MCF 10A (cell line): ENCODE results near the gene ANK2. TPM values are rescaled to one million over a fixed set of nuclear protein-coding genes. Genes with fewer than 3 reads are reported as not detected.

Experiments
- BruUV-seq: library from RNA; stranded (reverse); fragments of 400-500 nt; replicated peaks from 2 replicates; lab custom pipeline; 2021; lab: Mats Ljungman, UMichigan
- CTCF ChIA-PET: fragments of 300-600 bp; sonication (Branson Sonifier 250); formaldehyde crosslinking; extraction: SDS; loops from one replicate; lab custom pipeline; 2021; ENCODE audit warnings: antibody characterized with exemption, inconsistent platforms; lab: Yijun Ruan, JAX
- POLR2A ChIA-PET: fragments of 300-600, 350-650 bp; sonication (Branson Sonifier 250); formaldehyde crosslinking; extraction: SDS; loops from one replicate; lab custom pipeline; 2020; ENCODE audit warnings: antibody characterized with exemption, inconsistent platforms; lab: Yijun Ruan, JAX
- DNase-seq: peaks from one replicate; pipeline ENCODE4 v3.0.0-alpha.2; 2018; ENCODE audit not compliant: unreplicated experiment
- H3K27ac Mint-ChIP-seq: one replicate; pipeline ENCODE4 v1.8.0; 2022; ENCODE audit warnings: mild to moderate bottlenecking, low read depth, mixed read lengths; ENCODE audit not compliant: unreplicated experiment
- H3K27me3 Mint-ChIP-seq: one replicate; pipeline ENCODE4 v1.8.0; 2022; ENCODE audit warnings: mixed read lengths; ENCODE audit not compliant: insufficient read depth, unreplicated experiment
- H3K36me3 Mint-ChIP-seq: one replicate; pipeline ENCODE4 v1.8.0; 2022; ENCODE audit warnings: mild to moderate bottlenecking, moderate library complexity, mixed read lengths; ENCODE audit not compliant: insufficient read depth, unreplicated experiment
- H3K4me1 Mint-ChIP-seq: one replicate; pipeline ENCODE4 v1.8.0; 2022; ENCODE audit warnings: mixed read lengths; ENCODE audit not compliant: insufficient read depth, unreplicated experiment
- H3K4me3 Mint-ChIP-seq: one replicate; pipeline ENCODE4 v1.8.0; 2022; ENCODE audit warnings: mild to moderate bottlenecking, moderate library complexity, mixed read lengths; ENCODE audit not compliant: unreplicated experiment
- H3K9me3 Mint-ChIP-seq: one replicate; pipeline ENCODE4 v1.8.0; 2022; ENCODE audit warnings: mixed read lengths; ENCODE audit not compliant: unreplicated experiment
- intact Hi-C: fragments of 100-400 bp; cut with micrococcal nuclease; formaldehyde crosslinking; loops from 2 replicates; pipeline ENCODE4 v1.14.1; 2022
- total RNA-seq: library from RNA; stranded (reverse); gene quantifications from 2 replicates; pipeline ENCODE4 v1.2.3, GENCODE V29; 2022
- TF ChIP-seq, protein P1 (sequence below): fragments of 200-600 bp; IDR thresholded peaks from one replicate; pipeline ENCODE4 v1.8.0; 2022; ENCODE audit warnings: antibody characterized with exemption, mild to moderate bottlenecking; ENCODE audit not compliant: unreplicated experiment

ANK2 gene
- total RNA-seq, 1 experiment from 2014 or later = 37.4 TPM

DNA sequence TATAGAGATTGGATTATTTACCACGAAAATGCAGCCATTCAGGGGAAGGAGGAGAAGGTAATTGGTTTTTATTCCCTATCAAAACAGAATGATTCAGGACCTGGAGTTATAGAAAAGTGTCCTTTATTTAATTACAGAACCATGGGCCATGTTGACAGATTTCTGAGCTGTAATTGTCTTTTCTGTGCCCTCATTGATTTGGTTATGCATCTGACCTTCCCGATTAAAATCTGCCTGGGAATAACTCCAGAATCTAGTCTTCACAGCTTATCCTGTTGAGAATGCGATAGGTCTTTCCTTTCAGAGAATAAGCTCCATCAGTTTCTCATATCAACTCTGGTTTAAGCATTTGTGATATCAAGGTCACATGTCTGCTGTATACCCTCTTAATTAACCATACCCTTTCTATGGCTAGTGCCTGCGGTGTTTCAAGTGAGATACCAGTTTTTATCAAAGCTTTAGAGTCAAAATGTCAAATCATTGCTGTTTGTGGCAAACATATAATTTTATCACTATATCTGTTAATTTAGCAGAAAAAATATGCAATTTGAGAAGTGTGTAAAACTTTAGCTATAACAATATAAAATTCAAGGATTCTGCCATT, 37.2 kb upstream of the ANK2 start:
- H3K4me3 Mint-ChIP-seq = no peak overlapping the region
- no peak for DNase-seq
- H3K9me3 Mint-ChIP-seq = no peaks in the 10 kb centered on the region
- CTCF ChIA-PET = interaction anchor here (0.6 to 1.0 kb wide), 2 partner anchors 60 to 412 kb away, joined by 3 read pairs; no protein-coding TSS in a partner anchor
- no TSS peak for BruUV-seq
- intact Hi-C loops = no loop called here
- no peaks in the 10 kb centered on the region for H3K36me3 Mint-ChIP-seq
- no peaks in the 10 kb centered on the region for H3K4me1 Mint-ChIP-seq
- no peaks in the 10 kb centered on the region for H3K27me3 Mint-ChIP-seq
- TF ChIP-seq, protein P1, sequence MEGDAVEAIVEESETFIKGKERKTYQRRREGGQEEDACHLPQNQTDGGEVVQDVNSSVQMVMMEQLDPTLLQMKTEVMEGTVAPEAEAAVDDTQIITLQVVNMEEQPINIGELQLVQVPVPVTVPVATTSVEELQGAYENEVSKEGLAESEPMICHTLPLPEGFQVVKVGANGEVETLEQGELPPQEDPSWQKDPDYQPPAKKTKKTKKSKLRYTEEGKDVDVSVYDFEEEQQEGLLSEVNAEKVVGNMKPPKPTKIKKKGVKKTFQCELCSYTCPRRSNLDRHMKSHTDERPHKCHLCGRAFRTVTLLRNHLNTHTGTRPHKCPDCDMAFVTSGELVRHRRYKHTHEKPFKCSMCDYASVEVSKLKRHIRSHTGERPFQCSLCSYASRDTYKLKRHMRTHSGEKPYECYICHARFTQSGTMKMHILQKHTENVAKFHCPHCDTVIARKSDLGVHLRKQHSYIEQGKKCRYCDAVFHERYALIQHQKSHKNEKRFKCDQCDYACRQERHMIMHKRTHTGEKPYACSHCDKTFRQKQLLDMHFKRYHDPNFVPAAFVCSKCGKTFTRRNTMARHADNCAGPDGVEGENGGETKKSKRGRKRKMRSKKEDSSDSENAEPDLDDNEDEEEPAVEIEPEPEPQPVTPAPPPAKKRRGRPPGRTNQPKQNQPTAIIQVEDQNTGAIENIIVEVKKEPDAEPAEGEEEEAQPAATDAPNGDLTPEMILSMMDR = no peak
- POLR2A ChIA-PET = interaction anchor here (0.7 kb wide), 1 partner anchor 152 kb away, joined by 3 read pairs; no protein-coding TSS in a partner anchor
- H3K27ac Mint-ChIP-seq = no peak overlapping the region

DNA sequence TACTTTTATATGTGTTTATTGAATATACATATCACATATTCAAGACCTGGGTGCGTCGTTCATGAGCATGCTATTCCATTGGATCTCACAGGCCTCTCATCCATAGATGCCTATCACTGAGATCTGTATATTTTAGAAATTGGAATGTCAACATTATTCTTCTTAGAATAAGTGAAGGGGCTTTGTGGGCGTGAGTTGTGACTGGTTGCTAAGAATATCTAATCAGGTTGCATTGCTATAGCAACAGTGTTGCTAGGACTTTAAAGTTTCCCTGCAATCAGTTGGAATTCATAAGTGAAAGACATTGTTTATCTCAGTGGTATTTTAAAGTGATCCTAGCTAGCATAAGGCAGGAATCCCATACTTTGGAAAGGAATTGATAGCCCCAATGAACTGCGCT, 36.7 kb upstream of the ANK2 start:
- TF ChIP-seq, protein P1 = no peak
- Mint-ChIP-seq H3K4me1 (no peaks in the 10 kb centered on the region), H3K27ac (no peak overlapping the region), H3K27me3 (no peaks in the 10 kb centered on the region), H3K9me3 (no peaks in the 10 kb centered on the region), H3K4me3 (no peak overlapping the region), H3K36me3 (no peaks in the 10 kb centered on the region)
- intact Hi-C loops = no loop called here
- no TSS peak for BruUV-seq
- DNase-seq = no peak
- ChIA-PET CTCF (interaction anchor here (0.6 to 1.0 kb wide), 2 partner anchors 61 to 413 kb away, joined by 3 read pairs; no protein-coding TSS in a partner anchor), POLR2A (interaction anchor here (0.6 to 0.7 kb wide), 2 partner anchors 26 to 152 kb away, joined by 3 read pairs; no protein-coding TSS in a partner anchor)

DNA sequence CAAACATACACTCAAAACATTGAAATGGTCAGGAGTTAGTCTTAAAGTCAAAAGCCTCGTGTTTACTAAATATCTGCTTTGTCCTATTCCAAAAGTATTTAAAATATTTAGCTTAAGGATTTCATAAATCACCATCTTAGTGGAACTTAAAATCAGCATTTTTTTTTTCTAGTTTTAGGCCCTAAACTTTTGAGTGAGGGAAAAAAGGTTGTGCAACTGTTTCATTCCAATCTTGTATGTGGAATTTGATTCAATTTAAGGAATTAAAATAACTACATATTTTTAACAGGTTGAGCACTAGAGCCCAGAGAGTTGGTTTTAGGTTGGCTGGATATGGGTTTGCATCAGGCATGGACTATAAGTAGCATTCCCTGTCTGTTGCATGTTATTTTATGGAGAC, 35.7 kb upstream of the ANK2 start:
- Mint-ChIP-seq H3K36me3 (no peaks in the 10 kb centered on the region), H3K4me3 (no peak overlapping the region), H3K9me3 (no peaks in the 10 kb centered on the region), H3K27me3 (no peaks in the 10 kb centered on the region), H3K4me1 (no peaks in the 10 kb centered on the region), H3K27ac (no peak overlapping the region)
- ChIA-PET POLR2A (interaction anchor here (0.7 kb wide), 1 partner anchor 10 kb away, joined by 3 read pairs; no protein-coding TSS in a partner anchor), CTCF (interaction anchor here (0.7 to 1.3 kb wide), 2 partner anchors 81 to 83 kb away, joined by 3 read pairs; no protein-coding TSS in a partner anchor)
- intact Hi-C loops = no loop called here
- BruUV-seq = no TSS peak
- no peak for DNase-seq
- TF ChIP-seq, protein P1 = no peak

DNA sequence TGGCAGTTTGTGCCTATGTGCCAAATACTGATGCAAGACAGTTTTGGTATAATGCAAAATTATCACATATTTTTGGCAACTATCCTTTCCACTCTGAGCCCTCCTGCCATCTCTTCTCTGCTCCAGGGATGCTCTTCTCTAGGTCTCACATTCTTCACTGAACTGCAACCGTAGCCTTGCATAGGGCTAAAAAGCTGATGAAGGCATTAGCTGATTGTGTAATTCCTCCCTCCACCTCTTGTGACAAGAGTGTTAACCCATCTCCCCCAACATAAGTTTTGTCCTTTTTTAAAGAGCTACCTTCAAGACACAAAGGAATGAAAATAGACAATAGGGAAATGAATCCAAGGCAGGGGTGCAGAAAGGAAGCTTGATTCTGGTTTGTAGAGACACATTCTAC, 33.1 kb upstream of the ANK2 start:
- Mint-ChIP-seq H3K4me3 (no peak overlapping the region), H3K27ac (no peak overlapping the region), H3K9me3 (no peaks in the 10 kb centered on the region), H3K4me1 (no peaks in the 10 kb centered on the region), H3K36me3 (no peaks in the 10 kb centered on the region), H3K27me3 (no peaks in the 10 kb centered on the region)
- ChIA-PET CTCF (interaction anchor here (0.6 kb wide), 1 partner anchor 64 kb away, joined by 3 read pairs; no protein-coding TSS in a partner anchor), POLR2A (interaction anchor here (1.3 kb wide), 1 partner anchor 9 kb away, joined by 5 read pairs; no protein-coding TSS in a partner anchor)
- DNase-seq = no peak
- BruUV-seq = no TSS peak
- TF ChIP-seq, protein P1 = no peak
- intact Hi-C loops = no loop called here
